PFSK-1 (cell line): ENCODE results near the gene LSM3.

Source experiments
- FOXP2 ChIP-seq: optimal IDR thresholded peaks from 2 replicates; pipeline ENCODE3; 2011; ENCODE audit warnings: borderline replicate concordance, control low read depth, inconsistent platforms; ENCODE audit not compliant: insufficient read depth; ENCODE audit errors: extremely low read length, extremely low read depth
- POLR2AphosphoS5 ChIP-seq: IDR thresholded peaks from 2 replicates; pipeline ENCODE4 v1.6.1; 2012; ENCODE audit warnings: low read depth, mild to moderate bottlenecking, control low read depth, low read length, moderate library complexity
- SIN3A ChIP-seq: IDR thresholded peaks from 2 replicates; pipeline ENCODE4 v1.6.1; 2012; ENCODE audit warnings: mild to moderate bottlenecking, low read length, moderate library complexity, borderline replicate concordance; ENCODE audit not compliant: insufficient read depth
- TAF1 ChIP-seq: IDR thresholded peaks from 2 replicates; pipeline ENCODE4 v1.6.1; 2012; ENCODE audit warnings: low read length, control low read depth, borderline replicate concordance; ENCODE audit not compliant: insufficient read depth
- TF ChIP-seq, protein P1 (sequence below), 2 experiments: IDR thresholded peaks; 2 replicates each; pipeline versions ENCODE4 v1.6.1 to v1.8.0; 2011 to 2012; ENCODE audit warnings: low read depth in 2 of 2, low read length in 2 of 2, control low read depth in 1 of 2, inconsistent platforms in 1 of 2, mild to moderate bottlenecking in 1 of 2, moderate library complexity in 1 of 2; ENCODE audit not compliant: insufficient read depth in 1 of 2

- TF ChIP-seq POLR2AphosphoS5: no peak
- TF ChIP-seq SIN3A: no peak
- no peak for TF ChIP-seq TAF1
- TF ChIP-seq FOXP2: no peak
- TF ChIP-seq, protein P1, sequence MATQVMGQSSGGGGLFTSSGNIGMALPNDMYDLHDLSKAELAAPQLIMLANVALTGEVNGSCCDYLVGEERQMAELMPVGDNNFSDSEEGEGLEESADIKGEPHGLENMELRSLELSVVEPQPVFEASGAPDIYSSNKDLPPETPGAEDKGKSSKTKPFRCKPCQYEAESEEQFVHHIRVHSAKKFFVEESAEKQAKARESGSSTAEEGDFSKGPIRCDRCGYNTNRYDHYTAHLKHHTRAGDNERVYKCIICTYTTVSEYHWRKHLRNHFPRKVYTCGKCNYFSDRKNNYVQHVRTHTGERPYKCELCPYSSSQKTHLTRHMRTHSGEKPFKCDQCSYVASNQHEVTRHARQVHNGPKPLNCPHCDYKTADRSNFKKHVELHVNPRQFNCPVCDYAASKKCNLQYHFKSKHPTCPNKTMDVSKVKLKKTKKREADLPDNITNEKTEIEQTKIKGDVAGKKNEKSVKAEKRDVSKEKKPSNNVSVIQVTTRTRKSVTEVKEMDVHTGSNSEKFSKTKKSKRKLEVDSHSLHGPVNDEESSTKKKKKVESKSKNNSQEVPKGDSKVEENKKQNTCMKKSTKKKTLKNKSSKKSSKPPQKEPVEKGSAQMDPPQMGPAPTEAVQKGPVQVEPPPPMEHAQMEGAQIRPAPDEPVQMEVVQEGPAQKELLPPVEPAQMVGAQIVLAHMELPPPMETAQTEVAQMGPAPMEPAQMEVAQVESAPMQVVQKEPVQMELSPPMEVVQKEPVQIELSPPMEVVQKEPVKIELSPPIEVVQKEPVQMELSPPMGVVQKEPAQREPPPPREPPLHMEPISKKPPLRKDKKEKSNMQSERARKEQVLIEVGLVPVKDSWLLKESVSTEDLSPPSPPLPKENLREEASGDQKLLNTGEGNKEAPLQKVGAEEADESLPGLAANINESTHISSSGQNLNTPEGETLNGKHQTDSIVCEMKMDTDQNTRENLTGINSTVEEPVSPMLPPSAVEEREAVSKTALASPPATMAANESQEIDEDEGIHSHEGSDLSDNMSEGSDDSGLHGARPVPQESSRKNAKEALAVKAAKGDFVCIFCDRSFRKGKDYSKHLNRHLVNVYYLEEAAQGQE (IDR thresholded peaks at IDR 0.05; ENCODE audit: insufficient read depth in 1 of 2, low read depth in 2 of 2, low read length in 2 of 2): no peak
These were observed 4.1 kb upstream of the LSM3 start for GRCh38 chr3:14174483-14174882.
